OCI-LY7 (cell line): ENCODE data around the gene PAQR5. TPM values are rescaled to one million over a fixed set of nuclear protein-coding genes. Genes with fewer than 3 reads are reported as not detected.

ENCODE experiments used
- BruUV-seq: library from RNA; stranded (reverse); fragments of 400-500 nt; replicated peaks from 2 replicates; lab custom pipeline; 2021; lab: Mats Ljungman, UMichigan
- CTCF ChIA-PET: fragments of 300-600 bp; sonication (Branson Sonifier 250); formaldehyde crosslinking; loops from one replicate; lab custom pipeline; 2022; ENCODE audit warnings: antibody characterized with exemption; ENCODE audit not compliant: unreplicated experiment; lab: Charles Lee
- POLR2A ChIA-PET: fragments of 300-600 bp; sonication (Branson Sonifier 250); formaldehyde crosslinking; loops from one replicate; lab custom pipeline; 2022; ENCODE audit warnings: antibody characterized with exemption; lab: Charles Lee
- DNase-seq: peaks from one replicate; pipeline ENCODE4 v3.0.0-alpha.2; 2015; ENCODE audit warnings: low spot score
- H2AFZ ChIP-seq: fragments of 200-600 bp; sonication (generic), shearing (Covaris generic); 2 replicates; pipeline ENCODE4 v1.6.1; 2014; ENCODE audit warnings: mild to moderate bottlenecking, antibody characterized with exemption, low read length, moderate library complexity
- H3K27ac ChIP-seq: fragments of 200-600 bp; sonication (generic); 2 replicates; pipeline ENCODE4 v1.5.1; 2014; ENCODE audit warnings: mixed run types, low read depth, mild to moderate bottlenecking, moderate library complexity, low read length, inconsistent platforms; ENCODE audit not compliant: poor library complexity, severe bottlenecking
- H3K36me3 ChIP-seq: fragments of 200-600 bp; sonication (generic); 2 replicates; pipeline ENCODE4 v1.6.1; 2014; ENCODE audit warnings: mild to moderate bottlenecking, antibody characterized with exemption, low read length, moderate library complexity, mixed read lengths; ENCODE audit not compliant: insufficient read depth
- H3K4me1 ChIP-seq: fragments of 200-600 bp; sonication (generic); 2 replicates; pipeline ENCODE4 v1.5.1; 2014; ENCODE audit warnings: mild to moderate bottlenecking, low read length; ENCODE audit not compliant: insufficient read depth, poor library complexity, severe bottlenecking
- H3K4me2 ChIP-seq: fragments of 200-600 bp; sonication (generic); 2 replicates; pipeline ENCODE4 v1.6.1; 2014; ENCODE audit warnings: mild to moderate bottlenecking, low read length
- H3K4me3 ChIP-seq: fragments of 200-600 bp; sonication (generic); 2 replicates; pipeline ENCODE4 v1.5.1; 2014; ENCODE audit warnings: mild to moderate bottlenecking, low read depth, low read length; ENCODE audit not compliant: poor library complexity, severe bottlenecking
- H3K79me2 ChIP-seq: fragments of 200-600 bp; sonication (generic); 2 replicates; pipeline ENCODE4 v1.6.1; 2016; ENCODE audit warnings: low read depth, mild to moderate bottlenecking, low read length, moderate library complexity, mixed read lengths; ENCODE audit not compliant: insufficient read depth
- H3K9me2 ChIP-seq: fragments of 200-600 bp; sonication (generic); 2 replicates; pipeline ENCODE4 v1.6.1; 2016; ENCODE audit warnings: mild to moderate bottlenecking, low read length, mixed read lengths; ENCODE audit not compliant: insufficient read depth
- H3K9me3 ChIP-seq: fragments of 200-600 bp; sonication (generic); 2 replicates; pipeline ENCODE4 v1.6.1; 2014; ENCODE audit warnings: mild to moderate bottlenecking, mixed run types, low read length, mixed read lengths
- H4K20me1 ChIP-seq: fragments of 200-600 bp; sonication (generic); 2 replicates; pipeline ENCODE4 v1.6.1; 2014; ENCODE audit warnings: mild to moderate bottlenecking, antibody characterized with exemption, low read length, moderate library complexity, mixed read lengths; ENCODE audit not compliant: insufficient read depth
- CTCF ChIP-seq: fragments of 200-600 bp; sonication (generic); conservative IDR thresholded peaks from 2 replicates; pipeline ENCODE4 v1.5.1; 2014; ENCODE audit warnings: mild to moderate bottlenecking, antibody characterized with exemption, low read length, moderate library complexity, mixed read lengths
- EZH2phosphoT487 ChIP-seq: fragments of 200-600 bp; sonication (generic); IDR thresholded peaks from 2 replicates; pipeline ENCODE4 v1.6.1; 2018; ENCODE audit warnings: low read depth, borderline replicate concordance, mild to moderate bottlenecking, mixed run types, antibody characterized with exemption, low read length, moderate library complexity, mixed read lengths
- intact Hi-C: fragments of 100-400 bp; cut with micrococcal nuclease; formaldehyde crosslinking; loops from one replicate; pipeline ENCODE4 v1.10.0; 2022; ENCODE audit not compliant: unreplicated experiment
- total RNA-seq, 2 experiments: library from RNA; depleted of rRNA in 1 of 2; stranded (reverse); fragments of >200 nt in 1 of 2; shearing (Covaris generic) in 1 of 2; gene quantifications; 2 replicates each; pipeline ENCODE4 v1.2.3, GENCODE V29; 2014 to 2022

The PAQR5 gene
- total RNA-seq, 2 experiments from 2014 or later = not detected

GRCh38 chr15:69367236-69367635 is 68.5 kb downstream of the PAQR5 start:
- no peak overlapping the region for H3K27ac ChIP-seq
- H3K9me2 ChIP-seq = no peaks in the 10 kb centered on the region
- H4K20me1 ChIP-seq = no peaks in the 10 kb centered on the region
- no peak for DNase-seq
- no peaks in the 10 kb centered on the region for H3K36me3 ChIP-seq
- H3K9me3 ChIP-seq = no peaks in the 10 kb centered on the region
- ChIA-PET POLR2A (no interaction called here), CTCF (no interaction called here)
- TF ChIP-seq CTCF = no peak
- BruUV-seq = no TSS peak
- H3K79me2 ChIP-seq = no peaks in the 10 kb centered on the region
- no peak overlapping the region for H3K4me2 ChIP-seq
- intact Hi-C loops = no loop called here
- H3K4me1 ChIP-seq = no peaks in the 10 kb centered on the region
- H2AFZ ChIP-seq = no peak overlapping the region
- H3K4me3 ChIP-seq = no peak overlapping the region

GRCh38 chr15:69369631-69370030 is 70.9 kb downstream of the PAQR5 start:
- no peak for DNase-seq
- no TSS peak for BruUV-seq
- intact Hi-C loops = no loop called here
- H3K36me3 ChIP-seq = no peaks in the 10 kb centered on the region
- CTCF ChIA-PET = no interaction called here
- H3K4me3 ChIP-seq = no peak overlapping the region
- H3K4me1 ChIP-seq = no peaks in the 10 kb centered on the region
- H2AFZ ChIP-seq = no peak overlapping the region
- H4K20me1 ChIP-seq = no peaks in the 10 kb centered on the region
- H3K9me3 ChIP-seq = no peaks in the 10 kb centered on the region
- POLR2A ChIA-PET = no interaction called here
- no peak overlapping the region for H3K27ac ChIP-seq
- no peaks in the 10 kb centered on the region for H3K9me2 ChIP-seq
- H3K4me2 ChIP-seq = no peak overlapping the region
- no peak for TF ChIP-seq EZH2phosphoT487
- TF ChIP-seq CTCF = no peak
- H3K79me2 ChIP-seq = no peaks in the 10 kb centered on the region

DNA sequence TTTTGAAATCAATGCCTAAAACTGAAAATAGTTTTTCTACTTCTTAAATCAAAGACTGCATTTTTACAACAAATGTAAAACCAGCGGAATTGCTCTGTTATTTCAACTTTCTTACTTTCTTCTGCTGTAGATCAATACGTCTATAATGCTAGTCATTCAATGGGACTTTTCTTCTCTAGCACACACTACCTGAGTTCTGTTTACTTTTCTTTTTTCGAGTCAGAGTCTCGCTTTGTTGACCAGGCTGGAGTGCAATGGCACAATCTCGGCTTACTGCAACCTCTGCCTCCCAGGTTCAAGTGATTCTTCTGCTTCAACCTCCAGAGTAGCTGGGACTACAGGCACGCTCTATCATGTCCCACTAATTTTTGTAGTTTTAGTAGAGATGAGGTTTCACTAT is 74.7 kb downstream of the PAQR5 start:
- Histone ChIP-seq H3K36me3 (no peaks in the 10 kb centered on the region), H2AFZ (no peak overlapping the region), H4K20me1 (no peaks in the 10 kb centered on the region), H3K79me2 (no peaks in the 10 kb centered on the region), H3K9me3 (no peaks in the 10 kb centered on the region), H3K4me3 (no peak overlapping the region), H3K27ac (no peak overlapping the region), H3K9me2 (no peaks in the 10 kb centered on the region), H3K4me1 (no peaks in the 10 kb centered on the region), H3K4me2 (no peak overlapping the region)
- intact Hi-C loops = no loop called here
- no peak for DNase-seq
- CTCF ChIA-PET = no interaction called here
- no peak for TF ChIP-seq CTCF
- TF ChIP-seq EZH2phosphoT487 = no peak
- POLR2A ChIA-PET = no interaction called here
- BruUV-seq = no TSS peak
